GM23248 (cell line): ENCODE data around the gene GALNT2.

Source experiments
- EZH2 ChIP-seq: fragments of 200-600 bp; sonication (generic); IDR thresholded peaks from 2 replicates; pipeline ENCODE4 v1.6.1; 2018; ENCODE audit warnings: antibody characterized with exemption, mild to moderate bottlenecking; ENCODE audit not compliant: insufficient read depth, poor library complexity, severe bottlenecking
- EZH2phosphoT487 ChIP-seq: fragments of 200-600 bp; sonication (generic); IDR thresholded peaks from 2 replicates; pipeline ENCODE4 v1.6.1; 2018; ENCODE audit warnings: antibody characterized with exemption, moderate library complexity, mild to moderate bottlenecking, low read depth; ENCODE audit not compliant: insufficient read depth

GRCh38 chr1:230073371-230074035 lies 6.5 kb downstream of the GALNT2 start:
- TF ChIP-seq EZH2 (no peak), EZH2phosphoT487 (no peak)
